Kidney (tissue), 14 donors: ENCODE measurements around the gene ZNF345. TPM values are rescaled to one million over a fixed set of nuclear protein-coding genes. Genes with fewer than 3 reads are reported as not detected.

Source experiments
- DNase-seq, 5 donors: peaks; one replicate each; pipeline ENCODE4 v3.0.0-alpha.2; 2013 to 2020
- FAIRE-seq: peaks from 2 replicates; lab custom pipeline; 2012; peaks lifted over from hg19 to GRCh38; lab: Jason Lieb, UNC
- H3K27ac ChIP-seq, 2 donors: one replicate each; pipeline ENCODE4 v1.7.0; 2013; ENCODE audit warnings: low read depth in 2 of 2, low read length in 2 of 2, inconsistent platforms in 1 of 2
- H3K27me3 ChIP-seq: one replicate; pipeline ENCODE4 v1.7.1; 2013; ENCODE audit warnings: low read length, inconsistent platforms; ENCODE audit not compliant: control insufficient read depth, insufficient read depth
- H3K36me3 ChIP-seq, 3 donors: one replicate each; pipeline versions ENCODE4 v1.7.0 to v1.7.1; 2013; ENCODE audit warnings: low read length in 3 of 3, control low read depth in 1 of 3, inconsistent platforms in 1 of 3; ENCODE audit not compliant: insufficient read depth in 3 of 3, control insufficient read depth in 2 of 3
- H3K4me1 ChIP-seq, 3 donors: one replicate each; pipeline versions ENCODE4 v1.7.0 to v1.7.1; 2013; ENCODE audit warnings: low read length in 3 of 3, inconsistent platforms in 1 of 3, low read depth in 1 of 3; ENCODE audit not compliant: control insufficient read depth in 2 of 3, insufficient read depth in 2 of 3
- H3K4me3 ChIP-seq, 3 donors: one replicate each; pipeline versions ENCODE4 v1.7.0 to v1.8.1; 2013; ENCODE audit warnings: low read length in 3 of 3, control low read depth in 1 of 3, inconsistent platforms in 1 of 3
- H3K9ac ChIP-seq, 3 donors: one replicate each; pipeline versions ENCODE4 v1.7.0 to v1.7.1; 2013; ENCODE audit warnings: low read length in 3 of 3, control low read depth in 1 of 3, inconsistent platforms in 1 of 3
- H3K9me3 ChIP-seq, 3 donors: one replicate each; pipeline versions ENCODE4 v1.7.0 to v1.7.1; 2013; ENCODE audit warnings: low read length in 3 of 3, control low read depth in 1 of 3, inconsistent platforms in 1 of 3; ENCODE audit not compliant: control insufficient read depth in 2 of 3, insufficient read depth in 1 of 3
- CTCF ChIP-seq: IDR thresholded peaks from 3 replicates; pipeline ENCODE4 v1.5.1; 2012; ENCODE audit warnings: mild to moderate bottlenecking, moderate library complexity, borderline replicate concordance; ENCODE audit not compliant: insufficient read depth; ENCODE audit errors: extremely low read depth
- intact Hi-C: fragments of 100-400 bp; cut with DNase I; formaldehyde crosslinking; loops from one replicate; pipeline ENCODE4 v1.11.1; 2022
- polyA plus RNA-seq: library from polyadenylated mRNA; stranded (reverse); fragments of 350-450 nt; fragmentation: Illumina TruSeq; extraction: RNeasy Lipid Tissue Mini Kit (QIAGEN cat#74804); gene quantifications from one replicate; pipeline ENCODE4 v1.2.3, GENCODE V29; 2014; ENCODE audit warnings: low read depth, low replicate concordance; ENCODE audit not compliant: insufficient read depth
- total RNA-seq: library from RNA; stranded (reverse); fragmentation: NEBNext Ultra II Directional; extraction: Animal tissue kit (Norgen Biotek cat#: 25700); gene quantifications from one replicate; pipeline ENCODE4 v1.2.1, GENCODE V29; 2021
- donor health status: control.
- donor health status: control.
- donor health status: control.
- donor health status: control.
- donor health status: control.
- donor health status: DM: yes; HTN: yes; CAD: no.
- donor health status: Normal renal cell carcinoma (clear cell type).

The ZNF345 gene
- total and polyA plus RNA-seq, 2 donors from 2014 or later = 2.0 to 8.5 TPM

GRCh38 chr19:36819130-36819630, 31.5 kb upstream of the ZNF345 start:
- intact Hi-C loops = no loop called here
- FAIRE-seq = no peak
- Histone ChIP-seq H3K27ac (no peak overlapping the region), H3K4me3 (peak overlapping the region in 2 of 3 donors; percentile 24 to 33), H3K36me3 (peaks cover 14 to 54% (median 33%) of the 10 kb centered on the region in 3 donors), H3K27me3 (no peaks in the 10 kb centered on the region), H3K9me3 (peaks cover 9 to 90% (median 69%) of the 10 kb centered on the region in 3 donors), H3K4me1 (no peaks in the 10 kb centered on the region), H3K9ac (no peak overlapping the region)
- DNase-seq = no peak
- TF ChIP-seq CTCF = no peak

GRCh38 chr19:36821758-36822157, 28.9 kb upstream of the ZNF345 start:
- intact Hi-C loops = no loop called here
- peaks cover 20 to 65% (median 50%) of the 10 kb centered on the region in 3 donors for H3K36me3 ChIP-seq
- H3K4me1 ChIP-seq = no peaks in the 10 kb centered on the region
- FAIRE-seq (no peak), DNase-seq (no peak)
- H3K9me3 ChIP-seq = peaks cover 9 to 87% (median 66%) of the 10 kb centered on the region in 3 donors
- H3K27ac ChIP-seq = no peak overlapping the region
- H3K27me3 ChIP-seq = no peaks in the 10 kb centered on the region
- no peak for TF ChIP-seq CTCF
- no peak overlapping the region for H3K9ac ChIP-seq
- H3K4me3 ChIP-seq = peak overlapping the region in 1 of 3 donors; percentile 32

GRCh38 chr19:36833430-36833829, 17.2 kb upstream of the ZNF345 start:
- Histone ChIP-seq H3K4me3 (no peak overlapping the region), H3K27ac (no peak overlapping the region), H3K4me1 (no peaks in the 10 kb centered on the region), H3K9ac (no peak overlapping the region), H3K9me3 (peaks cover 11 to 57% (median 29%) of the 10 kb centered on the region in 3 donors), H3K27me3 (no peaks in the 10 kb centered on the region), H3K36me3 (peaks cover 4 to 30% (median 15%) of the 10 kb centered on the region in 3 donors)
- no peak for FAIRE-seq
- TF ChIP-seq CTCF = no peak
- intact Hi-C loops = no loop called here
- no peak for DNase-seq
